ENCODE data around the gene DMXL2. TPM values are rescaled to one million over a fixed set of nuclear protein-coding genes. Genes with fewer than 3 reads are reported as not detected.
A peak's percentile ranks its signal among the peaks of the same experiment; 100 is the strongest.

The DMXL2 gene
- total and polyA plus RNA-seq, 9 of the 15 experiments (the other 6 are each of a cell fraction or from before 2014, with no cell fraction given), result 9.3 to 57.7 (median 30.7) TPM

GRCh38 chr15:51622604-51623370 is at the start of gene DMXL2 (continued):
- TF ChIP-seq TCF3 (CRISPR knock-in tag; IDR thresholded peaks at IDR 0.05) (0 out of 2 replicates have a peak, but pooled peaks have one; percentile 4), ZKSCAN8 (CRISPR knock-in tag; IDR thresholded peaks at IDR 0.05) (no peak), SAFB (IDR thresholded peaks at IDR 0.05; ENCODE audit: borderline replicate concordance, low read depth, low read length) (peak; percentile 73), OTX1 (CRISPR knock-in tag; IDR thresholded peaks at IDR 0.05) (no peak), ZNF589 (CRISPR knock-in tag; IDR thresholded peaks at IDR 0.05; ENCODE audit: low read depth) (peak; percentile 39; the same call in 1 of the 2 replicates), MEIS2 (IDR thresholded peaks at IDR 0.05; ENCODE audit: partially characterized antibody) (peak; percentile 69), SRSF3 (IDR thresholded peaks at IDR 0.05; ENCODE audit: insufficient read depth, low read length) (no peak), ZNF174 (CRISPR knock-in tag; IDR thresholded peaks at IDR 0.05) (no peak), ZNF217 (CRISPR knock-in tag; IDR thresholded peaks at IDR 0.05) (no peak), NR0B1 (IDR thresholded peaks at IDR 0.05; ENCODE audit: partially characterized antibody) (no peak), ZMIZ1 (IDR thresholded peaks at IDR 0.05; ENCODE audit: low read depth in 2 of 2, low read length in 2 of 2) (no peak), TARDBP (IDR thresholded peaks at IDR 0.05) (peak; percentile 41; the same call in 1 of the 2 replicates), ZBTB11 (CRISPR knock-in tag; IDR thresholded peaks at IDR 0.05) (peak in 1 of 3 experiments; percentile 52; a peak in 2 of 6 replicates), CTBP1 (IDR thresholded peaks at IDR 0.05; ENCODE audit: borderline replicate concordance) (peak; percentile 57; the same call in 1 of the 2 replicates), CXXC5 (CRISPR knock-in tag; IDR thresholded peaks at IDR 0.05) (peak; percentile 83)
